Activated CD8-positive, alpha-beta memory T cell treated with anti-CD3 and anti-CD28 coated beads, Interleukin-2, amount 50 U/mL, for 4 hours (primary cell): ENCODE data around the gene TMSB10.

ENCODE experiments used
- DNase-seq: peaks from one replicate; pipeline ENCODE4 v3.0.0-alpha.2; 2020

The TMSB10 gene

GRCh38 chr2:84940831-84941412 lies 35.5 kb downstream of the TMSB10 start:
- DNase-seq = no peak

GRCh38 chr2:84942166-84942565 lies 36.7 kb downstream of the TMSB10 start:
- no peak for DNase-seq

DNA sequence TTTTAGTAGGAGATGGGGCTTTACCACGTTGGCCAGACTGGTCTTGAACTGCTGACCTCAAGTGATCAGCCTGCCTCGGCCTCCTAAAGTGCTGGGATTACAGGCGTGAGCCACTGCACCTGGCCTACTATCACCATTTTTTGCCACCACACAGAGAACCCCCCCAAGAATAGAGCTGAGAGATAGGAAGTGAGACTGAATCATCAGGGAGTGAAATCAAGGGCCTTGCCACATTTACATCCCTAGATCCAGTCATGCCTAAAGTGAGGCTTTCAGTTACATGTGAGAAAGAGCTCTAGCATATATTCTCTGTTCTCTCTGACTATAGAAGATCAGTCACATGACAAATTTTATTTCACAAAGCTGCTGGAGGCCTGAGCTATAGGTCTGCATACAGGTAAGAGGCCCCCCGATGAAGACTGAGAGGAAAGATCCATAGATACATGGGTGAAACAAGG lies 37.5 kb downstream of the TMSB10 start:
- no peak for DNase-seq

GRCh38 chr2:84944295-84944909 lies 38.9 kb downstream of the TMSB10 start:
- DNase-seq = no peak

DNA sequence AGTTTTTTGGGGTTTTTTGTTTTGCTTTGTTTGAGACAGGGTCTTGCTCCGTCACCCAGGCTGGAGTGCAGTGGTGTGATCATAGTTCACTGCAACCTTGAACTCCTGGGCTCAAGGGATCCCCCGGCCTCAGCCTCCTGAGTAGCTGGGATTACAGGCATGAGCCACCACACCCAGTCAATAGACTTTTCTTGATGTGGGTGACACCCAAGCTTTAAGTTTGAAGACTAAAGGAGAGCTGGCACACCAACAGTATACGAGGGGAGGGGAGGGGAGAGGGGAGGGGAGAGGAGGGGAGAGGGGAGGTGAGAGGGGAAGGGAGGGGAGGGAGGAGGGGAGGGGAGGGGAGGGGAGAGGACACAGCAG lies 40.4 kb downstream of the TMSB10 start:
- DNase-seq = peak; percentile 22

GRCh38 chr2:84946204-84947009 lies 41.0 kb downstream of the TMSB10 start:
- peak; percentile 70 for DNase-seq

DNA sequence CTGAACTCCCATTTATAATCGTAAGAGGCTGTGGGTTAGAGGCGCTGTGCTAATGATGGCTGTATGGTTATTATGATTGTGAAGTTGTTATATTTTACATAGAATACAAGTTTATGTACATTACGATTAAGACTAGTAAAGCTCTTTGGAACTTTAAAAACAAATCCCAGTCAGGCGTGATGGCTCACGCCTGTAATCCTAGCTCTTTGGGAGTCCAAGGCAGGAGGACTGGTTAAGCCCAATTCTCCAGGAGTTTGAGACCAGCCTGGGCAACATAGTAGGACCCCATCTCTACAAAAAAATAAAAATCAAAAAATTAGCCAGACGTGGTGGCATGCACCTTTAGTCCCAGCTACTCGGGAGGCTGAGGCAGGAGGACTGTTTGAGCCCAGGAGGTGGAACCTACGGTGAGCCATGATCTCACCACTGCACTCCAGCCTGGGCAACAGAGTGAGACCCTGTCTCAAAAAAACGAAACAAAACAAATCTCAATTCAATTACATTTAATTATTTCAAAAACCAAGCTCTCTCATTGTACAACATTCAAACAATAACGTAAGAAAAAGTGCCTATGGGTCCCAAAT lies 41.6 kb downstream of the TMSB10 start:
- no peak for DNase-seq

- no peak for DNase-seq
Measured at GRCh38 chr2:84953535-84953934, 48.1 kb downstream of the TMSB10 start.

- DNase-seq = no peak
Measured at GRCh38 chr2:84954329-84954728, 48.9 kb downstream of the TMSB10 start.
